Lung (tissue), 12 donors: ENCODE measurements around the gene ALS2CL. TPM values are rescaled to one million over a fixed set of nuclear protein-coding genes. Genes with fewer than 3 reads are reported as not detected.

Experiments used
- ATAC-seq: fragments of 200-7000 bp; cut with Tn5 transposase; one replicate; pipeline ENCODE4 v1.9.1; 2020; ENCODE audit warnings: moderate number of reproducible peaks; ENCODE audit not compliant: insufficient read depth, low FRiP score
- DNase-seq, 3 donors: peaks; one replicate each; pipeline ENCODE4 v3.0.0-alpha.2; 2013 to 2017
- H3K27ac ChIP-seq, 2 donors: one replicate each; pipeline ENCODE4 v1.5.1; 2013; ENCODE audit warnings: mild to moderate bottlenecking in 2 of 2, moderate library complexity in 2 of 2, control low read depth in 1 of 2, inconsistent platforms in 1 of 2, low read depth in 1 of 2, low read length in 1 of 2
- H3K27me3 ChIP-seq, 3 donors: one replicate each; pipeline ENCODE4 v1.5.1; 2013; ENCODE audit warnings: low read length in 2 of 3; ENCODE audit not compliant: control insufficient read depth in 3 of 3, insufficient read depth in 3 of 3
- H3K36me3 ChIP-seq, 4 donors: one replicate each; pipeline ENCODE4 v1.5.1; 2013; ENCODE audit warnings: low read length in 4 of 4, mild to moderate bottlenecking in 1 of 4, moderate library complexity in 1 of 4; ENCODE audit not compliant: control insufficient read depth in 4 of 4, insufficient read depth in 4 of 4
- H3K4me1 ChIP-seq, 5 donors: one replicate each; pipeline ENCODE4 v1.5.1; 2013; ENCODE audit warnings: low read length in 5 of 5, mild to moderate bottlenecking in 2 of 5, moderate library complexity in 1 of 5; ENCODE audit not compliant: control insufficient read depth in 5 of 5, insufficient read depth in 5 of 5
- H3K4me3 ChIP-seq: one replicate; pipeline ENCODE4 v1.5.1; 2013; ENCODE audit warnings: mild to moderate bottlenecking, control low read depth, moderate library complexity
- H3K9ac ChIP-seq, 2 donors: one replicate each; pipeline ENCODE4 v1.5.1; 2013; ENCODE audit warnings: low read length in 2 of 2, control low read depth in 1 of 2; ENCODE audit not compliant: insufficient read depth in 1 of 2
- H3K9me3 ChIP-seq, 4 donors: one replicate each; pipeline ENCODE4 v1.5.1; 2013; ENCODE audit warnings: low read length in 3 of 4, mild to moderate bottlenecking in 1 of 4, moderate library complexity in 1 of 4; ENCODE audit not compliant: control insufficient read depth in 4 of 4, insufficient read depth in 3 of 4
- WGBS, 2 donors: extraction: QIAGEN DNeasy Blood & Tissue Kit; methylation state at CpG; one replicate each; pipeline ENCODE4 v1.1.7; 2013; 5-methylcytosine and 5-hydroxymethylcytosine counted together
- polyA plus RNA-seq, 2 donors: library from polyadenylated mRNA; stranded (reverse); fragments of 200-250 nt; gene quantifications; one replicate each; pipeline ENCODE4 v1.2.1, GENCODE V29; 2013
- total RNA-seq, 2 donors: library from RNA; depleted of rRNA in 1 of 2; stranded (reverse); fragments of >200 nt in 1 of 2; gene quantifications; one replicate each; pipeline ENCODE4 v1.2.1, GENCODE V29; 2014 to 2021
- TF ChIP-seq, protein P1 (sequence below): IDR thresholded peaks from 2 replicates; pipeline ENCODE4 v1.5.1; 2012; ENCODE audit warnings: mild to moderate bottlenecking; ENCODE audit errors: control extremely low read depth, extremely low read depth
- donor health status: control.
- donor health status: control.
- donor health status: Bipolar disorder and iron deficiency.
- donor health status: healthy.
- donor health status: DM: yes; HTN: yes; CAD: no.

Gene ALS2CL
- total and polyA plus RNA-seq, 4 donors: 23.6 to 58.5 (median 48.9) TPM

DNA sequence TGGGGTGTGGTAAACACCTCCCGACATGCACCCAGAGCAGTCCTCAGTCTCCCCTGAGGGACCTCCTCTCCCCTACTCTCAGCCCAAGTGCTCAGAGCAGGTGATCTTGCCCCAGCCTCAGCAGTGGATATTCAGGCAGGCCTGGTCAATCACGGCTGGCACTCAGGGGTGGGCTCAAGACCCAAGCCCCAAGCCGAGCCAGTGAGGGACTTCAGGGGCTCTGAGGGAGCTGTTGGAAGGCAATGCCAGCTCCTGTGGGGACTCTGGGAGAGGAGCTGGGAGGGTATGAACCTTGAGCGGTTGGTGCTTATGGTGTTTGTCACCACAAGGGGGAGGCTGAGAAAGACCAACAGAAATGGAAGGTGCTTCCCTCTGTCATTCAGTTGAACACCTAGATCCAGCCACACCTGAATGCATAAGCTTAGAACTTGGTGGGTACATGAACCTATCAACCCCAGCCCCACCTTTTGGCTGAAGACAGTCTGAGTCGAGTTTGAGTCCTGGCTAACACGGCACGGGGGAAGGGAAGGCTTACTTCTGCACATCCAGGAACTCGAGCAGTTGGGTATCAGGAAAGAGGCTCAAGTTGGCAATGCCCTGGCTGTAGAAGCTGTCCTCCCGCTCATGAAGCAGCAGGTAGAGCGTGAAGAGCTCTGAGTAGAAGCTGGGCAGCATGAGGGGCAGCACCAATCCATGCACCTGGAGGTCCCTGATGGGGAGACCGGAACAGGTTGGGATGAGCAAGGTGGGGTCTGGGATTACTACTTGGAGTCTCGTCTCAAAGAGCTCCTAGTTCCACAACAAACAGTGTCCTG, 19.2 kb downstream of the ALS2CL start:
- Histone ChIP-seq H3K27ac (no peak overlapping the region), H3K9ac (no peak overlapping the region), H3K9me3 (no peaks in the 10 kb centered on the region), H3K4me3 (no peak overlapping the region), H3K27me3 (no peaks in the 10 kb centered on the region), H3K36me3 (peaks cover 0 to 46% (median 0%) of the 10 kb centered on the region in 4 donors), H3K4me1 (peaks cover 0 to 5% (median 0%) of the 10 kb centered on the region in 5 donors)
- 94 to 95% methylated on average over 12 of the region's 12 CpGs for WGBS, 2 donors
- TF ChIP-seq, protein P1, sequence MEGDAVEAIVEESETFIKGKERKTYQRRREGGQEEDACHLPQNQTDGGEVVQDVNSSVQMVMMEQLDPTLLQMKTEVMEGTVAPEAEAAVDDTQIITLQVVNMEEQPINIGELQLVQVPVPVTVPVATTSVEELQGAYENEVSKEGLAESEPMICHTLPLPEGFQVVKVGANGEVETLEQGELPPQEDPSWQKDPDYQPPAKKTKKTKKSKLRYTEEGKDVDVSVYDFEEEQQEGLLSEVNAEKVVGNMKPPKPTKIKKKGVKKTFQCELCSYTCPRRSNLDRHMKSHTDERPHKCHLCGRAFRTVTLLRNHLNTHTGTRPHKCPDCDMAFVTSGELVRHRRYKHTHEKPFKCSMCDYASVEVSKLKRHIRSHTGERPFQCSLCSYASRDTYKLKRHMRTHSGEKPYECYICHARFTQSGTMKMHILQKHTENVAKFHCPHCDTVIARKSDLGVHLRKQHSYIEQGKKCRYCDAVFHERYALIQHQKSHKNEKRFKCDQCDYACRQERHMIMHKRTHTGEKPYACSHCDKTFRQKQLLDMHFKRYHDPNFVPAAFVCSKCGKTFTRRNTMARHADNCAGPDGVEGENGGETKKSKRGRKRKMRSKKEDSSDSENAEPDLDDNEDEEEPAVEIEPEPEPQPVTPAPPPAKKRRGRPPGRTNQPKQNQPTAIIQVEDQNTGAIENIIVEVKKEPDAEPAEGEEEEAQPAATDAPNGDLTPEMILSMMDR: no peak
- no peak for ATAC-seq
- no peak for DNase-seq

DNA sequence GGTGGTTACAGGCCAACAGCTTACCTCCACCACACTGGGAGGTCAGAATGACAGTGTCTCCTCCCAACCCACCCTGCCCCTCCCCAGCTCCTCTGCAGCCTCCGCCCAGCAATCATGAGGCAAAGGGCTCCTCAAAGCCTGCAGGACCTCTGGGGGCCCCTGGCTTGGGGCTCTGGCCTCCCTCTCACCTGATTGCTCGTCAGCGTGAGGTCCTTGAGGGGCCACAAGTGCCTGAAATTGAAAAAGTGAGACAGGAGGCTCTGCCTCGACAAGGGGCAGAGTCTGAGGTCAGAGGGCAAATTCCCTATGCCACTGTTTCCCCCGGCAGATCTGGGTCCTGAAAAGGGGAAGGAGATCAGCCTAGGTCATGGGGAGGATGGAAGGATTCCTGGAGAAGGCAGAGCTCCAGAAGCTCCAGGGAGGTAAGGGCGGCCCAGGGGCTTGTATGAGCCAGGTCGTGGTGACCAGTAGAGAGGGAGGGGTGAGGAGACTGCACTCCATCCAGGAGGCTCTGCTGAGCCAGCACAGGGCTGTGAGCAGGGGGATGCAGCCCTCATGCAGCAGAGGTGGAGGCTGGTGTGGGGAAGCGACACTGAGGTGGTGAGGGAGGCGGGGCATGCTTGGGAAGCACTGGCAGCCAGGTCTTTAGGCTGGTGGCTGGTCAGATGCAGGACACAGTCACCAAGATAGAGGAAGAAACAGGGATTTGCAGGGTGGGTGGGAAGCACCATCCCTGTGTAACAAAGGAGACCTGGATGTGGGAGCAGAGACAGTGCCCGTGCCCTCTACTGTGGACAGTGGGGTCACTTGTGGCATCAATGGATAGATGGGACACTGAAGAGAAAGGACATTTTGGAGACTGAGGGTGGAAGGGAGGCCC, 20.1 kb downstream of the ALS2CL start:
- H3K27me3 ChIP-seq: no peaks in the 10 kb centered on the region
- ATAC-seq (no peak), DNase-seq (peak in 1 of 3 donors; percentile 5)
- no peak overlapping the region for H3K9ac ChIP-seq
- H3K27ac ChIP-seq: no peak overlapping the region
- peaks cover 0 to 46% (median 0%) of the 10 kb centered on the region in 4 donors for H3K36me3 ChIP-seq
- H3K9me3 ChIP-seq: no peaks in the 10 kb centered on the region
- 84 to 88% methylated on average over 10 of the region's 10 CpGs for WGBS, 2 donors
- no peak overlapping the region for H3K4me3 ChIP-seq
- TF ChIP-seq, protein P1: no peak
- peaks cover 0 to 5% (median 0%) of the 10 kb centered on the region in 5 donors for H3K4me1 ChIP-seq

DNA sequence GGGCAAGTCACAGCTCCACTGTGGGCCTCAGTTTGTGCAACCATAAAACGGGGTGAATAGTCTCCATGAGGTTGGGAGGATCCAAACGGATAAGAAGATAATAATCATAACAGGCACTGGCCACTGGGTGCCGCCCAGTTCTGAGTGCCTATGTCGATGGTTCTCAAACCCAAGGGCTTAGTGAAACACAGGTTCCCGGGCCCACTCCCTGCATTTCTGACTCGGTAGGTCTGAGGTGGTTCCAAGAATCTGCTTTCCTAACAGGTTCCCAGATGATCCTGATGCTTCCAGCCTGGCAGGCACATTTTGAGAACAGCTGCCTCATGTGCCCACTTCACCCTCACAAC, 21.2 kb downstream of the ALS2CL start:
- Histone ChIP-seq H3K9ac (no peak overlapping the region), H3K4me3 (no peak overlapping the region), H3K27me3 (no peaks in the 10 kb centered on the region), H3K4me1 (peaks cover 0 to 4% (median 0%) of the 10 kb centered on the region in 5 donors), H3K27ac (no peak overlapping the region), H3K36me3 (peaks cover 0 to 41% (median 0%) of the 10 kb centered on the region in 4 donors), H3K9me3 (no peaks in the 10 kb centered on the region)
- TF ChIP-seq, protein P1: no peak
- ATAC-seq (no peak), DNase-seq (no peak)
- 91 to 99% methylated on average over 6 of the region's 6 CpGs for WGBS, 2 donors
